RPMI8226 (cell line): Measurements from ENCODE around the gene KRTAP2-4.
"Not testable (repeated sequence)": the region's sequence is repeated elsewhere in the genome, so short reads cannot be mapped to it uniquely, and the experiment has no call there.

Experiments used
- DNase-seq: peaks from one replicate; pipeline ENCODE4 v3.0.0-alpha.2; 2015

KRTAP2-4 gene

DNA sequence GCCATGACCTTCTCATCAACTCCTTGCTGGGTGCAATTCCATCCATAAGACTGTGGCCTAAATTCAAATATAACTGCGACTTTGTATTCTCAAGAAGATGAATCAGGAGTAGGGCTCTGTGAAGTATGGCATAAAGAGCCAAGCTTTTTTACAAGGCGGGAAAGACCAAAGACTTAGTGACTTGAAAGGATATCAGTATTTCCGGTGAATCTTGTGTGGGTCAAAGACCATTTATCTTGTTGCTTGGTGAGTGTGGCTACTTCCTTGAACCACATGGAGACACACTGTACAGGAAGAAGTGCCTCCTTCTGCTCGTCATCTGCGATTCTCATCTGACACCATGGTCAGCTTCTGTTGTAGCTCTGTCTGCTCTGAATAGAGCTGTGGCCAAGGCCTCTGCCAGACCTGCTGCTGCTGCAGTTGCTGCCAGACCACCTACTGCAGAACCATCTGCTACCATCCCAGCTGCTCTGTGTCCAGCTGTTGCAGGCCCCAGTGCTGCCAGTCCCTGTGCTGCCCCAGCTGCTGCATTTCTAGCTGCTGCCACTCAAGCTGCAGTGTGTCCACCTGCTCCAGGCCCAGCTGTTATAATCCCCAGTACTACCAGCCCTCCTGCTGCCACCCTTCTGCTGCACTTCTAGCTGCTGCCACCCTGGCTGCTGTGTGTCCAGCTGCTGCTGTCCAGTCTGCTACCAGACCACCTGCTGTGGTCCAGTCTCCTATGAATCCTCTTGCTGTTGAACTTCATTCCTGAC, 6.1 kb upstream of the KRTAP2-4 start:
- no peak for DNase-seq

DNA sequence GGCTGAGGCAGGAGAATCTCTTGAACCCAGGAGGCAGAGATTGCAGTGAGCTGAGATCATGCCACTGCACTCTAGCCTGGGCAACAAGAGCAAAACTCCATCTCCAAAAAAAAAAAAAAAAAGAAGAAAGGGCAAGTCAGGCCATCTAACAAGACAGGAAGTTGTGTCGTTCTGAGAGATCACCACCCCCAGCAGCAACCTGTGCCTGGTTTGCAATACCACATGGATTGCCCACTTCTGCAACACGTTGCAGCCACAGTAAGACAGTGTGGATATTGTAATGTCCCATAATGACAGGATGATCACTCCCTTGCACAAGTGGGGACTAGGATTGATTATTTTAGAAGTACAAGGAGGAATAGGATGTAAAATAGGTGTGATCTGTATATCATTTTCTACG, 3.4 kb upstream of the KRTAP2-4 start:
- DNase-seq: no peak

DNA sequence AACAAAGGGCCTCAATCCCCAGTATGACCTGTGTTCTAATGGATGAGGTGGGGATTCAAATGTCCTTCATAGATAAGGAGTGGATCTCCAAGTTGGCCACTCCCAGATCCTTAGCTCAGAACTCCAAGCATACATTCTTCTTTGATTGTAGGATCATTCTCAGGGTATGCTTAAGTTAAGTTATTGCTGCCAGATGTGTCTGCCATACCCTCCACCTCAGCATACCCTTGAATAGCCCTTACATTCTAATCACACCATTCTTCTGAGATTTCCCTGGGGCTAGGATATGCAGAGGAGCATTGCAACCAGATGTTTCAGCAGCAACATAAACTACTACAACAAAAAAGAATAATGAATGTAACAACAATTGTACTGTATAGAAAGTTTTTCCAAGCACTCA, 1.6 kb upstream of the KRTAP2-4 start:
- DNase-seq: no peak

DNA sequence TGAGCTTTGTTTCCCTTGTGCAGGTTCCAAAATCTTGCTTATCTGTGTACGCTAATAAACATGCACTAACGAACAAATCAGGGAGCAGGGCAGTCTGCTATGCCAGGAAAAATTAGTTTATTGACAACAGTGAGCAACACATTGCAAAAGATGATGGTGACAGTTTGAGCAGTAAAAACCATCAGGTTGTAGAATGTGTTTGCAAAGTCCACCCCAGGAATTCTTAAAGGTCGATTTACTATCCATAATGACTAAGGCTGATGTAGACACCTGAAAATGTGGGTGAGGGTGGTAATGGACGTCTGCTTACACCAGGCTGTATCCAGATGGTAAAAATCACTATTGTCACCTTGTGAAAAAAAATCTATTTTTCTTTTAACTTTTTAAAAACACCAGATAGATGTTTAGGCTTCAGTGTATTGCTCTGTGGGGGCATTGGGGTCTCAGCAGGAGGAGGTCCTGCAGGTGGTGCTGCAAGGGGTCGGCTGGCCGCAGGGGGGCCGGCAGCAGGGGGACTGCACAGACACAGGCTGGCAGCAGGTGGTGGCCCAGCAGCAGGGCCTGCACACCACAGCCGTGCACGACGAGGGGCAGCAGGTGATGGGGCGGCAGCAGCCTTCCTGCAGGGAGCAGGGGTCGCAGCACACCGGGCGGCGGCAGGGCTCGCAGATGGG, 526 bp downstream of the KRTAP2-4 start:
- not testable (repeated sequence) for DNase-seq

DNA sequence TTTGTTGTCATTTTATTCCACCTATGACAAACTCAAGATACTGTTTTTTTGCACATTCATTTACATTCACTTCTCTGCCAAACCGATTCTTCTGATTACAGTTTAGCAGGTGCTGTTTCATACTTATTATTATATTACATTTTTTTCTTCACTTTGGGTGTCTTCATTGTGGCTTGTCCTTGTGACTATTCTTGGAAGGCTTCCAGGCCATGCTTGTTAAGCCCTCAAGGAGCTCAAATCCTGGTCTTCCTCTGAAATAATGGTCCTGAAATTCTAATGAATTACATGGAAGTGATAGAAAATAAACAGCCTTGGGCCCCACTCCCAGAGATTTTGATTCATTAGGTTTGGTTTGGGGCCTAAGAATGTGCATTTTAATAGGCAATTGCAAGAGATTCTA, 1.4 kb downstream of the KRTAP2-4 start:
- no peak for DNase-seq

DNA sequence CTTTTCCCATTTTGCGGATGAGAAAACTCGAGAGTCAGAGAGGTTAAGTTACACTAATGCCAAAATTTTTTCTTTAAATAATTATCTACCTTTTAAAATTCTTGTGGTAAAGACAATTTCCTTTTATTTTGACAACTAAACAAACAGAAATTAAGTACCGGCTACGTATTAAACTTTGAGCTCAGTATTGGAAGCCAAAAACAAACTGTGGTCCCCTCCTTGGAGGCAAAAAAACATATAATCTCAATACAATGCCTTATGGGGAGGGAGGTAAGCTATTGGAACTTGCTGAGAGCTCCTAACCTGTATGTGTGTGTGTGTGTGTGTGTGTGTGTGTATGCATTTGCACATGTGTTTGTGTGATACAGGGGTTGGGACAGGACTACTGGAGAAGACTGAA, 2.2 kb downstream of the KRTAP2-4 start:
- DNase-seq: no peak

DNA sequence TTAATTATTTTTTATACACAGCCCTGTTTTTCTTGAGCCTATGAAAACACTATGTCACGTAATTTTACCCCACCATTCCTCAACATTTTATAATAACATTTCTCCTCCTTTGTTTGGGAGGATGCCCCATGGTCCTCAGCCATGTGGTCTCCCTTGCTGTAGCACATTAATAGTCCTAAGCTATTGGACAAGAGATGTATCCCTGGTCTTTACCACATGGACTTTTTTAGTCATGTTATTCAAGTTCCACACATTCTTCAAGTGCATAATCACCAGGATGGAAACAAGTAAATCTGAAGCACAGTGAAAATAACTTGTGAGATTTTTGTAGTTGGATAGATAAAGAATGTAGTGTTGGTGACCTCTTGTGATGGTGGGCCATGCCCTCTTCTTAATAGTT, 3.7 kb downstream of the KRTAP2-4 start:
- no peak for DNase-seq

DNA sequence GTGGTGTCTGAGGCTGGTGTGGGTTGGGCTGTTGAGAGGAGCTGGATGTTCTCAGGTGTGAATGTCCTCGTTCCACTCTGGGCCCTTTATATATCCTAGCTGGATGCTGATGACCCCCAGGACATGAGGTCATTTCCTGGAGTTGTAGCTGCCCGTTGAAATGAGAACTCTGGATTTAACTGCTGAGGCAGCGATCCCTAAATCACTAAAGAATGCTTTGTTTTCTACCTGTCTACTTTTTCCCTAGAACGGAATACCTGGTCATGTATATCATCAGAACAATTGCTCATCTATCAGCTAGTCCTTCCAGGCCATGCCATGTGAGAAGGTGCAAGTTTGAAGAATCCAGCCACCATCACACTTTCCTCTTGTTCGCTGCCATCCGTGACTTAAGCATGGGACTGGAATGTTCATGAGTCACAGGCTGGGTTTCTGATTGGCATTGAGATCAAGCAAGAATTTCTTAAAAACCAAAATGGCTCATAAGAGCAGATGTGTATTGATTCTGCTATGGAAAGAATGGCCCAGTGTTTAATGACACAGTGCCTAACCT, 5.6 kb downstream of the KRTAP2-4 start, which contains the start of gene KRTAP2-3:
Gene KRTAP2-3 (minus strand): TSS at position 63 of the 553 bp plus-strand sequence. CDS start 64 bp downstream, outside the sequence.
- DNase-seq: peak; percentile 35

DNA sequence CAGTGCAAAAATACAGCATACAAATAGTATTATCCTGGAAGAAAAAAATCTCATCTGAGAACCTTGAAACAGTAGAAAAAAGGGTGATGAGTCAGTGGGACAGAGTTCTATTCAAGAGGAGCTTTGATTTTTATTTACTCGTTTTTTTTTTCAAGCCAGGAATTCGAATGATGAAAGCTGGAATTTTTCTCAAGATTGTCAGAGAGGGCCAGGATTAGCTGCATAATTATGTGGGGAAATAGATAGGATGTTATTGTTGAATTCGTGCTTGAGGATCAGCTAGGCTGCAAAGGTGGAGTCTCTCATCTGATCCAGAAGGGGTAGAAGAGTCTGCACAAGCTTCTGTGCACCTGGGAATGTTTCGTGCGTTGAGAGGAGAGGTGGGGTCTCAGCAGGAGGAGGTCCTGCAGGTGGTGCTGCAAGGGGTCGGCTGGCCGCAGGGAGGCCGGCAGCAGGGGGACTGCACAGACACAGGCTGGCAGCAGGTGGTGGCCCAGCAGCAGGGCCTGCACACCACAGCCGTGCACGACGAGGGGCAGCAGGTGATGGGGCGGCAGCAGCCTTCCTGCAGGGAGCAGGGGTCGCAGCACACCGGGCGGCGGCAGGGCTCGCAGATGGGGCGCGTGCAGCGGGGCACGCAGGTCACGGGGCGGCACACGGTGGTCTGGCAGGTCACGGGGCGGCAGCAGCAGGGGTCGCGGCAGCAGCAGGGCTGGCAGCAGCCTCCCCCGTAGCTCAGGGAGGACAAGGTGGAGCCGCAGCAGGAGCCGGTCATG, 6.2 kb downstream of the KRTAP2-4 start:
- DNase-seq: not testable (repeated sequence)

DNA sequence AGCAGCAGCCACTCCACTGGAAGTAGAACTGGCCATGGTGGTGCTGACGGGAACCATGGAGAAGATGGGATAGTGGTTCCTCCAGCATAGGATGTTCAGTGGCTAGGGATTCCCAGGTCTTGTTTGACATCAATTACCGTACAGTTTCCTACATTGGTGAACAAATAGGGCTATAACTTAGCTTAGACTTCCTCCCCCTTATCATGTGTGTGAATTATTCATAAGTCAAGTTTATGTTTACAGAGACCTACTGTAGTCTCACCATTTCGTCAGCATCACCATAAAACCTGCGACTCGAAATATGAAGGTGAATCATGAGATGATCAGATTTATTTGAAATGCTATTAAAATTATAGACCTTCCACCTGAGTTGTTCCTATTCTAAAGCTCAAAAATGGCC, 6.9 kb downstream of the KRTAP2-4 start:
- DNase-seq: no peak

DNA sequence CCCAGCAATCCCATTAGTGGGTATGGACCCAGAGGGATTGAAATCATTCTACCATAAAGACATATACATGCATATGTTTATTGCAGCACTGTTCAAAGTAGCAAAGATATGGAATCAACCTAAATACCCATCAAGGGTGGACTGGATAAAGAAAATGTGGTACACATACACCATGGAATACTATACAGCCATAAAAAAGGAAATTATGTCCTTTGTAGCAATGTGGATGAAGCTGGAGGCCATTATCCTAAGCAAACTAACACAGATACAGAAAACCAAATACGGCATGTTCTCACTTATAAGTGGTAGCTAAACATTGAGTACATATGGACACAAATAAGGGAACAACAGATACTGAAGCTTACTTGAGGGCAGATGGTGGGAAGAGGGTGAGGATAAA, 8.1 kb downstream of the KRTAP2-4 start:
- DNase-seq: no peak

DNA sequence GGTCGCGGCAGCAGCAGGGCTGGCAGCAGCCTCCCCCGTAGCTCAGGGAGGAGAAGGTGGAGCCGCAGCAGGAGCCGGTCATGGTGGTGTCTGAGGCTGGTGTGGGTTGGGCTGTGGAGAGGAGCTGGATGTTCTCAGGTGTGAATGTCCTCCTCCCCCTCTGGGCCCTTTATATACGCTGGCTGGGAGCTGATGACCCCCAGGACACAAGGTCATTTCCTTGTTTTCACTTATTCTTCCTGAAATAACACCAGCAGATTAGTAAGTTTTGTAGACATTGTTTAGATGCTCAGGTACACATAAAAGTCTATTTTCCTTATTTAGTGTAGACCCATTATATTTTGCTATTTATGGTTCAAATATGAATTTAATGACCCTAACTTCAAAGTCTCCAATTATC, 10.5 kb downstream of the KRTAP2-4 start, which contains the start of gene KRTAP2-2:
Gene KRTAP2-2 (minus strand): TSS at position 101 of the 400 bp plus-strand sequence. CDS start 19 bp downstream, at position 82.
- not testable (repeated sequence) for DNase-seq

DNA sequence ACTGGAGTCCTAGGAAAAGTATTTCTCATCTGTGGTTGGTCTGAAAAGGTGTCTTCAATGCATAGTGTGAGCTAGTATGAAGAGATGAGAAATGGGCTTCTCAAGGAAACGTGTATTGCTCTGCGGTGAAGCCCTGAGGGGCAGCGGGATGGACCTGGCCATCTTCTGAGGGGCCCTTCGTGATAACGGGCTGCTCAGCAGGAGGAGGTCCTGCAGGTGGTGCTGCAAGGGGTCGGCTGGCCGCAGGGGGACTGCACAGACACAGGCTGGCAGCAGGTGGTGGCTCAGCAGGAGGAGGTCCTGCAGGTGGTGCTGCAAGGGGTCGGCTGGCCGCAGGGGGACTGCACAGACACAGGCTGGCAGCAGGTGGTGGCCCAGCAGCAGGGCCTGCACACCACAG, 11.1 kb downstream of the KRTAP2-4 start:
- not testable (repeated sequence) for DNase-seq

DNA sequence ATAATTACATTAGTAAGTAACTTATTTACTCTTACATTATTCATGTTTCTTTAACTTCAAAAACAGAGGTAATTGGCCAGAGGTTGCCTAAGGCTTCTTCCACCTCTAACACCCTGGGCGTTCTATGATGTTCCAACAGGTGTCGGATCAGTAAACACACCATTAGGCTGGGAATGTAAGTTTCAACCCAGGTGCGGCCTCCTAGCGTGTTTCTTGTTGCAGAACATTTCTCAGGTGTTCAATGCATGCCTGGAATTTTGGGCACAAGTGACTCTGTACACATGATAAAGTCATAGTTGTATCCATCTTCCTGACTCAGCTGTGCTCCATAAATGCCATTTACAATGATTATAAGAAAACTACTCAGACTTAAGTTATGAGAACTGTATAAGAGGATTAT, 11.7 kb downstream of the KRTAP2-4 start:
- DNase-seq: no peak

DNA sequence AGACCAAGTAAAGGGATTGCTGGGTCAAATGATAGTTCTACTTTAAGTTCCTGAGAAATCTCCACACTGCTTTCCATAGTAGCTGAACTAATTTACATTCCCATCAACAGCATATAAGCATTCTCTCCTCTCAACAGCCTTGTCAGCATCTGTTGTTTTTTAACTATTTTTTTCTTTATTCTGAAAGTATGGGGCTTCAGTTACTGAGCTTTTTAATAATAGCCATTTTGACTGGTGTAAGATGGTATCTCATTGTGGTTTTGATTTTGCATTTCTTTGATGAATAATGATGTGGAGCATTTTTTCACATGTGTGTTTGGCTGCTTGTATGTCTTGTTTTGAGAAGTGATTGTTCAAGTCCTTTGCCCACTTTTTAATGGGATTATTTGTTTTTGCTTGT, 13.1 kb downstream of the KRTAP2-4 start:
- DNase-seq: no peak

DNA sequence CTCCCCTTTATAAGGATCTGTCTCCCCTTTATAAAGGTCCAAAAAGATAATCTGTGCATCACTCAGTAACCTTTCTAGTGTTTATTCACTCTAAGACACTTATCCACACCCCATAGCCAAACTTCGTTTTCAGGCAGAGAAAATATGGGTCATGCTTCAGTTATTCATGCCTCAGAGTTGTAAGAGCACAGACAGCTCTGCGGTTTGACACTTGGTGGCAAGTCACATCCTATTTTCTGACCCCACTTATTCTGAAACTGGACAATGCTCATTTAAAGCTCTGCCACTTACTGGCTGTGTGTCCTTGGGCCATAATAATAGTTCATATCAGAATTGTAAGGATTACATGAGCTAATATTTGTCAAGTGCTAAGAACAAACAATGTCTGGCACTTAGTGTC, 16.6 kb downstream of the KRTAP2-4 start:
- peak; percentile 25 for DNase-seq

DNA sequence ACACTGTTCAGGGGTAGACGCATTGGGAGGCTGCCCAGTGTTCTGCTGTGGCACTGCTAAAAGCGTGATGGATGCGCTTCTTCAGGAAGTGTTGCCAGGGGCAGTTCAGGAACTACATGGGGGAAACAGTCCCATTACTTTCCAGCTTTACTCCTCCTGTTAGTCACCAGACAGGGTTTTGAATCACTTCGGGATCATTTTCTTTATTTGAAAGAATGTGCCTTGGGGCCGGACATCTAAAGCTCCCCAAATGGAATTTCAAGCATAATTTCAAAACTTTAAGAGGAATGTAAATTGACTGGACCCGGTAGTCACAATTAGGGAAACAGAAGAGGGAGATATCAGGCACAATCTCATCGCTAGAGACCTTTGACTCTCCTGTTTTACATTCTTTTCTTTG, 17.2 kb downstream of the KRTAP2-4 start:
- DNase-seq: no peak

DNA sequence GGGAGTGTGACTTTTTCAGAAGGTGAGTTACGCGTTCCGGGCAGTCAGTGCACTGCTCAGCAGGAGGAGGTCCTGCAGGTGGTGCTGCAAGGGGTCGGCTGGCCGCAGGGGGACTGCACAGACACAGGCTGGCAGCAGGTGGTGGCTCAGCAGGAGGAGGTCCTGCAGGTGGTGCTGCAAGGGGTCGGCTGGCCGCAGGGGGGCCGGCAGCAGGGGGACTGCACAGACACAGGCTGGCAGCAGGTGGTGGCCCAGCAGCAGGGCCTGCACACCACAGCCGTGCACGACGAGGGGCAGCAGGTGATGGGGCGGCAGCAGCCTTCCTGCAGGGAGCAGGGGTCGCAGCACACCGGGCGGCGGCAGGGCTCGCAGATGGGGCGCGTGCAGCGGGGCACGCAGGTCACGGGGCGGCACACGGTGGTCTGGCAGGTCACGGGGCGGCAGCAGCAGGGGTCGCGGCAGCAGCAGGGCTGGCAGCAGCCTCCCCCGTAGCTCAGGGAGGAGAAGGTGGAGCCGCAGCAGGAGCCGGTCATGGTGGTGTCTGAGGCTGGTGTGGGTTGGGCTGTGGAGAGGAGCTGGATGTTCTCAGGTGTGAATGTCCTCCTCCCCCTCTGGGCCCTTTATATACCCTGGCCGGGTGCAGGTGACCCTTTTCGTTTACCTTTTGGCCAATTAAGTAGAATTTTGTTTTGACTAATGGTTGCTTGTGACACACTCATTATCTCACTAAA, 18.8 kb downstream of the KRTAP2-4 start, which contains the start of gene KRTAP2-1:
Gene KRTAP2-1 (minus strand): TSS at position 582 of the 731 bp plus-strand sequence. CDS start 49 bp downstream, at position 533.
- peak; percentile 28 for DNase-seq

DNA sequence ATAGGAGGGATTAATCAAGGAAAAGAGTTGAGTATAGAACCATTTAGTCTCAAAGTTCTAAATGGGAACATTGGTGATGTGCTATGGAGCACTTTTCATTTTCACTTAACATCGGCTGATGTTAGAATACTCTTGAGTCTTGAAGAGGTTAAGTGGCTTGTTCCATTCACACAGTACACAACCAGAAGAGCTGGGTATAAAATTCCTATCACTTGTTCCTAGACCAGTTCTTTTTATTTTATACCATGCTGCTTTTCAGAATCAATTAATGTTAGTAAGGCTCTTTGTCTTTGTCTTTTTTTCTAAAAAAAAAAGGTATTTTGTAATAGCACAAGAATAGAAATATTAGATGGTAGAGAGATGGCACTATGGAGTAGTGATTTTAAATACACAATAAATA, 22.7 kb downstream of the KRTAP2-4 start:
- DNase-seq: no peak

DNA sequence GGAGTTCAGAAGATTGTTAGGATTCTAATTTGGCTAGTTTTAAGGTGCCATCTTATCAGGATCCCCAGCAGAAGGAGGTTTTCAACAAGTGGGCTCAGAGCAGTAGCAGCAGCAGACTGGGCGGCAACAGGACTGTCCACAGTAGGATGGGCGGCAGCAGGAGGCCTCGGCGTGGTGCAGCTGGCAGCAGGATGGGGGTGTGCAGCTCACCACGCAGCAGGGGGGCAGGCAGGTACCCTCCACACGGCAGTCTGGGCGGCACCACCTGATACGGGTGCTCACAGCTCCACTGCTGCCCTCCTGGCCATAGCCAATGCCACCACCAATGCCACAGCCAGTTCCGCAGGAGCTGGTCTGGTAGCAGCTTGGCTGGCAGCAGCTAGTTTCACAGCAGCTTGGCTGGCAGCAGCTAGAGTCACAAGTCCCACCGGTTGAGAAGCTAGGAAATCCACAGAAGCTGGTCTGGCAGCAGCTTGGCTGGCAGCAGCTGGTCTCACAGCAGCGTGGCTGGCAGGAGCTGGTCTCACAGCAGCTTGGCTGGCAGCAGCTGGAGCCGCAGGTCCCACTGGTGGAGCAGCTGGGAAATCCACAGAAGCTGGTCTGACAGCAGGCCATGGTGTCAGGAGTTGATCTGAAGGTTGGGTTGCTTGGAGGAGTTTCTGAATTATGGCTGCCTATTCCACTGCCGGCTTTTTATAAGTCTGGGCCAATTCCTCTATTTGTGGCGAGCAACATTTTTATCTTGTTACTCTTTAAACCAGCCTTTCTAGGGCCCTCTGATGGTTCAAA, 24.7 kb downstream of the KRTAP2-4 start, which contains the start of gene KRTAP1-1:
Gene KRTAP1-1 (minus strand): TSS at position 668 of the 789 bp plus-strand sequence. CDS start 53 bp downstream, at position 615.
- DNase-seq: peak; percentile 81

DNA sequence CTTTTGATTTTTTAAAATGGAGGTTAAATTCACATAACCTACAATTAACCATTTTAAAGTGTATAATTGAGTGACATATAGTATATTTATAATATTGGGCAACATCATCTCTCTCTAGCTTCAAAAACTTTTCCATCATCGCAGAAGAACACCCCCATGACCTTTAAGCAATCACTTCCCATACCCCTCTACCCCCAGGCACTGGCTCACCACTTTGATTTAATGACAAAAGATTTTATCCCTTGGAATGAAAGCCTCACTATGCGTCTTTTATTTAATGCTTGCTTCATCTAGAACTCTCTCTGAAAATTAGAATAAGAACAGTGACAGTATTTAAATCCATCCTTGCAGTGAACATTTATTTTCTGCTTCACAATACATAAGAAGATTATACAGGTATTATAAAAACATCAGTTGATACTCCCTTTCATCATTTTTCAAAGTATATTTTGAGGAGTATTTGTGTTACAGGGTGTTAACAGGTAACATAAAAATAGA, 27.8 kb downstream of the KRTAP2-4 start:
- DNase-seq: no peak
